H1 (cell line): ENCODE results near the gene CFDP1. TPM values are rescaled to one million over a fixed set of nuclear protein-coding genes. Genes with fewer than 3 reads are reported as not detected.

Experiments used
- BACH1 ChIP-seq: IDR thresholded peaks from 2 replicates; pipeline ENCODE4 v1.6.1; 2012; ENCODE audit warnings: low read length, improper control_type of control experiment
- JUND ChIP-seq: IDR thresholded peaks from 2 replicates; pipeline ENCODE4 v1.6.1; 2011; ENCODE audit warnings: mild to moderate bottlenecking, improper control_type of control experiment, low read length
- NANOG ChIP-seq: IDR thresholded peaks from 2 replicates; pipeline ENCODE4 v1.6.1; 2011; ENCODE audit warnings: low read length, low read depth, mild to moderate bottlenecking, inconsistent platforms; ENCODE audit not compliant: insufficient read depth, poor library complexity, severe bottlenecking
- RAD21 ChIP-seq, 2 experiments: IDR thresholded peaks in 1 of 2; conservative IDR thresholded peaks in 1 of 2; 2 replicates each; pipeline ENCODE4 v1.6.1; 2011; ENCODE audit warnings: low read depth in 2 of 2, low read length in 2 of 2, improper control_type of control experiment in 1 of 2, inconsistent platforms in 1 of 2, mild to moderate bottlenecking in 1 of 2, moderate library complexity in 1 of 2
- polyA plus RNA-seq, 7 experiments: library from polyadenylated mRNA; depleted of rRNA in 3 of 7; stranded (reverse) in 5 of 7; unstranded in 2 of 7; fragments of >200 nt in 5 of 7; fragments of 200-250 nt in 2 of 7; gene quantifications; 1 replicate in 5 of 7; 2 replicates in 1 of 7; 4 replicates in 1 of 7; pipeline versions ENCODE4 v1.2.1 to v1.2.3, GENCODE V29; 2011 to 2013; ENCODE audit warnings: missing spikeins in 2 of 7, mixed read lengths in 2 of 7
- total RNA-seq: library from RNA; stranded (reverse); fragmentation: NEBNext Ultra II Directional; extraction: Animal tissue kit (Norgen Biotek cat#: 25700); gene quantifications from 2 replicates; pipeline ENCODE4 v1.2.1, GENCODE V29; 2021

CFDP1 gene
- total and polyA plus RNA-seq, 2 of the 8 experiments (the other 6 are each of a cell fraction or from before 2014, with no cell fraction given): 25.5 to 77.3 TPM

DNA sequence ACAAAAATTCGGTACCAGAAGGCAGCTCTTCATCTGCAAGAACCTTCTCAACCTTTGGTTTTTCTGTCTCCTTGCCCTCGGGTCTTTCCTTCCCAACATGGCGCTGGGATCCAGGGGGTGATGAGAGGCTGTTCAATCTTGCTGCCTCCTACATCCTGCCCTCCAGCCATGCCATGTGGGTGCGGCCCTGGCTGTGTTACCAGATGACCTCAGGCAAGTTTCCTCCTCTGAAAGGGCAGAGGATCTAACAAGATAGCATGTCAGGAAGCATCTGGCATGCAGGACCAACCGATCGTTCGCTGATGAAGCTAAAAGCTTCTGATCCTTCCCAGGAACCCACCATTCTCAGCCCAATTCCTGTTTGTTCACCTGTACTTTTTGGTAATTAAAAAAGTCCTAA lies 145.1 kb downstream of the CFDP1 start (continued):
- TF ChIP-seq RAD21 (IDR thresholded peaks at IDR 0.05 in 1 of 2, conservative IDR thresholded peaks at IDR 0.05 in 1 of 2; ENCODE audit: low read depth in 2 of 2, low read length in 2 of 2) (no peak), JUND (no peak), BACH1 (no peak), NANOG (no peak)
